GM21423 (cell line): ENCODE data around the gene CNP.
"Not testable (repeated sequence)": the region's sequence is repeated elsewhere in the genome, so short reads cannot be mapped to it uniquely, and the experiment has no call there.

Experiments
- ATAC-seq: cut with Tn5 transposase; IDR thresholded peaks from one replicate; pipeline ENCODE4 v1.9.1; 2021; ENCODE audit warnings: mild to moderate bottlenecking, moderate library complexity; ENCODE audit not compliant: unreplicated experiment

Gene CNP

DNA sequence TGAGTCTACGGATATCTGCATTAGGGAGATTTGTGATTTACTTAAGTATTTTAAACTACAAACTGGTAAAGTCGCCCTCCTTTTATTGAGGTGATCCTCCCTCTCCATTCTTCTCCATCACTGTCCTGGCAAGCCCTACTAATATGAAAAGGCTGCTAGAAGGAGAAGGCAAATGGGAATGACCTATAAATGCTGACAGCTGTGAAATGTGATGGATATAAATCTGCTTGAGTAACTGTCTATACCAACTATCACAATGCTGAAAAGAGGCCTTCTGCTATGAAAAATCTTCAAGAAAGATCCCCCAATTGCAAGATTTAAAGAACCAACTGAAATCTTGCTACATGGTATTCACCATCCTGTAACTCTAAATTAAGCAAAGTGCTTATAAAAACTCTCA is 35.1 kb downstream of the CNP start:
- ATAC-seq: no peak

GRCh38 chr17:42002175-42002791 is 35.7 kb downstream of the CNP start:
- no peak for ATAC-seq

DNA sequence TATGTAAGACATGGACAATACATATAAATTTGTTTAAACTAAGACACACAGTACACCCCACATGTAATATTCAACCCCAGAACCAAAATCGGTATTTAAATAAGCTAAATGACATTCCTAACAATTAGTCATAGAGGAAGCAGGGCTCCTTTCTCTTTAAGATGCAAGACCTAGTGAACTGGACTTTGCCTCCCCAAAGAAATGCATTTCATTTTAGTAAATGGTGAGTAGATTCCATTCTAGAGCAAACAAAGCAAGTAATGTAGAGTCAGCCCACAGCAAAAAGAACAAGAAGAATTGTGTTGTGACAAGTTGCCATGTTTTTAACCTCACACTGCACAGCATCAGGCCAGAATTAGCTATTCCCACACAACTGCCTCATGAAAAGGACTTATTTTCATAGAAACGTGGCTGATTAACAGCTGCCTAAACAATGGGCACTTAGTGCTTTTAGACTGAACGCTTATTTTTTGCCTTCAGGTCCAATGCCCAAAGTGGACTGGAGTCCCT is 36.3 kb downstream of the CNP start:
- ATAC-seq: no peak

DNA sequence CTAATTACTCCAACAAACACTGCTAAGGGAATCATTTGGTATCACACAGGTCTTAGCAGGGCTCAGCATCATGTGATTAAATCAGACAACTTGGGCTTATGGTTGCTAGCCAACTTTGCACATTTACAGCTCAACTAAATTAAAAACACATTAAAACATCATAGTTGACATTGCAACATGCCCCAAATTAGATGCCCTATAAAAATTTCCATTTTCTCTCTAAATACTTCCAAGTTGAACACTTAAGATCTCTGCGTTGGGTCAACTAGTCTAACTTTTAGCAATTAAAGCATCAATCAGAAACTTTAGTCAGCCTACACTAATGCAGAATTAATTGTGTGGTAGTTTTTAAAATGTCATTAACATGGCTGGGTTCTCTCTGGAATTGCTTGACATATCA is 38.6 kb downstream of the CNP start:
- ATAC-seq: no peak

DNA sequence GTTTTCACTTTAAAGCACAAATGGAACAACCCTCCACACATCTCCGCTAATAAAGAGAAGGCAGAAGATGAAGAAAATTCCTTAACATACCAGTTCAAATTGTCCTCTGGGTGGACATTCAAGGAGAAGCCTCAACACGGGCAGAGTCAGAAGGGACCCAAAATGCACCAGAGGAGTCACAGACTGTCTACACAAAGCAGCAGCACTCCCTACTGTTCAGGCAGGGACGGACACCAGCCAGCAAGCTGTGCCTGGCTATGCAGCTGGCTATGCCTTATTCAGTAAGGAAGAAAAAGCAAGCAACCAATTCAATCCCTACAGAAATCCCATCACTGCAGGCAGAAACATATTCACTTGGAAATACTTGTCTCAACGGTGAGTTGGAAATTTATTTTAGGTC is 42.6 kb downstream of the CNP start:
- no peak for ATAC-seq

DNA sequence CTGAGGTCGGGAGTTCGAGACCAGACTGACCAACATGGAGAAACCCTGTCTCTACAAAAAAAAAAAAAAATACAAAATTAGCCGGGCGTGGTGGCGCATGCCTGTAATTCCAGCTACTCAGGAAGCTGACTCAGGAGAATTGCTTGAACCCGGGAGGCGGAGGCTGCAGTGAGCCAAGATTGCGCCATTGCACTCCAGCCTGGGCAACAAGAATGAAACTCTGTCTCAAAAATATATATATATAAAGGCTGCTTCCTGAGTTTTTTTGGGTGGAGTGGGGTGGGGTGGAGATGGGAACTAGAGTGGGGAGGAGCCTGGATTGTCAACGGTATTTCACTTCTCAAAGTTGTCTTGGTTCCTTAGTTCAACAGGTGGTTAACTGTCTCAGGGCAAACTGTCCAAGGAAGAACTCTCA is 43.7 kb downstream of the CNP start:
- ATAC-seq: not testable (repeated sequence)

- no peak for ATAC-seq
Measured at GRCh38 chr17:42010898-42011516, 44.4 kb downstream of the CNP start.

GRCh38 chr17:42012363-42012762 is 45.8 kb downstream of the CNP start:
- not testable (repeated sequence) for ATAC-seq

DNA sequence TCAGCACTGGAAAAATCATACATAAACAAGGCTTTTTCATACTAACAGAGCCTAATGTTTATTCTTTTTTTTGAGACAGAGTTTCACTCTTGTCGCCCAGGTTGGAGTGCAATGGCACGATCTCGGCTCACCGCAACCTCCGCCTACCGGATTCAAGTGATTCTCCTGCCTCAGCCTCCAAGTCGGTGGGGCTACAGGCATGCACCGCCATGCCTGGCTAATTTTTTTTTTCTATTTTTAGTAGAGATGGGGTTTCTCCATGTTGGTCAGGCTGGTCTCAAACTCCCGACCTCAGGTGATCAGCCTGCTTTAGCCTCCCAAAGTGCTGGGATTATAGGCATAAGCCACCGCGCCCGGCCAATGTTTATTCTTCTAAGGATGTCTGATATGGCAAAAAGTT is 47.1 kb downstream of the CNP start:
- ATAC-seq: not testable (repeated sequence)

DNA sequence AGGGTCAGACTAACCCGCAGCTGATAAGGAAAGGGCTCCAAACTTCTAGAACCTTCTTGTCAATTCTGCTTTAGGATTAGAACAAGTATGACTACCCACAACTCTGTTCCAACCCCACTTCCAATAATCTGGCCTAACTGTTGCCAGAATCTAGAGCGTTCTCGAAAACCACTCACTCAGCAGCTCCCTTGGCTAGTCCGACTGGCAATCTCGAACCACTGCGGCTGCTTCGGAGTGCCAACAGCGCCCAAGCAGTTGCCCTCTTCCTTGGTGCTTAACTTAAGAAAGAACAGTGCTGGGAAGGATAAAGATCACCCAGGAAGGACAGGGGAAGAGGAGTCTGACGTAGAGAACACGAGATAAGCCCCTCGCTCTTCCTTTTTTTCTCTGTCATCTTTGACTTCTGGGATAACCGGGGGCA is 49.8 kb downstream of the CNP start:
- ATAC-seq: no peak

- peak; percentile 82 for ATAC-seq
Measured at GRCh38 chr17:42016941-42017865, 50.6 kb downstream of the CNP start, which contains the start of gene DNAJC7. TSS of gene DNAJC7 (minus strand) at chr17:42017439. CDS start at chr17:42017416, 23 bp downstream.

DNA sequence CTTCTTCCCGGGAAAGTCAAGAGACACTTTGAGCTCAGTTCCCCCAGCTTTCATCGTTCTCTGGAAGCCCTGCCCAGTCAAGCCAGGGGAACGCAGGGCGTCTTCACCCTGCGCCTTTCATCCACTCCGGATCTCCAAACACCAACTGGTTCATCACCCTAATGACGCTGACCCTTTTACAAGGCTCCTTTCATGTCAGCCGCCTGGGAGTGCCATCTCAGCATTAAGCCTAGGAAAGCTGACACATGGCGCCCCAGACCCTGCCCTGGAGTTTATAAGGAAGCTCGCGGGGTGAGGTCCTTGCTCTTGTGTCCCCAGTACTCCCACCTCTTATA is 51.2 kb downstream of the CNP start:
- no peak for ATAC-seq

DNA sequence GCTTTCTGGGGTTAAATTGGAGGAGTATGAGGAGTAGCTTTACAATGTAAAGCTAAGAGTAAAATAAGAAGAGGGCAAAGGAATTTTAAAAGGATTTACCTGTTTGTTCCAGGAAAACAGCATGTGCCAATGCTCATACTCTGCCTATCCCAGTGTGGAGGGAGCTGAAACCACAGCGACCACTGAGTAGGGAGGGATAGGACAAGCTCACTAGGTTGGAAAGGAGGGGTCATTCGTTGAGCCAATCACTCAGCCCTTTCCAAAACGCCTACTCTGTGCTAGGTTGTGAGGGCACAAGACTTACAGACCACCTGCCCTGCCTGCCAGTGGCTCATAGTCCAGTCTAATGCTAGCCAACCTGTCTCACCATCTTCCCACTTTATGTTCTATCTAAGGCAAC is 51.7 kb downstream of the CNP start:
- ATAC-seq: no peak

GRCh38 chr17:42018988-42019387 is 52.4 kb downstream of the CNP start:
- ATAC-seq: no peak

- ATAC-seq: peak; percentile 46
Measured at GRCh38 chr17:42019509-42020404, 53.2 kb downstream of the CNP start, which contains the start of gene NKIRAS2. TSS of gene NKIRAS2 (plus strand) at chr17:42020090. CDS start at chr17:42021578, 1,488 bp downstream.

DNA sequence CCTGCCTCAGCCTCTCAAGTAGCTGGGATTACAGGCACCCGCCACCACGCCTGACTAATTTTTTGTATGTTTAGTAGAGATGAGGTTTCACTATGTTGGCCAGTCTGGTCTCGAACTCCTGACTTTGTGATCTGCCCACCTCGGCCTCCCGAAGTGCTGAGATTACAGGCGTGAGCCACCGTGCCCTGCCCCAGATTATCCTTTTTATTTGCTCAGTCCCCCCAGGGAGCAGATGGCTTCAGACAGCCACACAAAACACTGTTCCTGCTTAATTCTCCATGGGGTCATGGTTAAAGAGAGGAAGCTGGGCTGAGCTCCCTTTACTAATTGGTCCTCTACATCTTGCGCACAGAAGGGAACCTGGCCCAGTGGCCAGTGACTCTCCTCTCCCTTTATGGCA is 54.2 kb downstream of the CNP start:
- ATAC-seq: not testable (repeated sequence)

- ATAC-seq: no peak
Measured at GRCh38 chr17:42023524-42024349, 57.1 kb downstream of the CNP start.

DNA sequence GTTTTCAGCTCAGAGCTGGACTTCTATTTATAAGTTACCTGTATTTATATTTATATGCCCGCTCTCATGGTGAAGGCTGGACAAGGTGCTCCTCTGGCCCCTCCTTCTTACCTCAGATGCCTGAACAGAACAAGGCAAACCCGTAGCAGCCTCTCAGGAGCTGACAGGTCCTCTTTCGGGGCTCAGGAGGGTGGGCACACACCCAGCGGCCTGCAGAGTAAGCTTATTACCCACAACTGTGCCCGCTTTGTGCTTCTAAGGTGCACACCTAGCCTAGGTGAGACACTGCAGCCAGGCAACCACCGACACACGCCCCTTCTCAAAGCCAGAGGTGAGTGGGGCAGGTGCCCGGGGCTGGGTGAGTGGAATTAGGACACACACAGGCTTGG is 58.6 kb downstream of the CNP start:
- ATAC-seq: no peak

DNA sequence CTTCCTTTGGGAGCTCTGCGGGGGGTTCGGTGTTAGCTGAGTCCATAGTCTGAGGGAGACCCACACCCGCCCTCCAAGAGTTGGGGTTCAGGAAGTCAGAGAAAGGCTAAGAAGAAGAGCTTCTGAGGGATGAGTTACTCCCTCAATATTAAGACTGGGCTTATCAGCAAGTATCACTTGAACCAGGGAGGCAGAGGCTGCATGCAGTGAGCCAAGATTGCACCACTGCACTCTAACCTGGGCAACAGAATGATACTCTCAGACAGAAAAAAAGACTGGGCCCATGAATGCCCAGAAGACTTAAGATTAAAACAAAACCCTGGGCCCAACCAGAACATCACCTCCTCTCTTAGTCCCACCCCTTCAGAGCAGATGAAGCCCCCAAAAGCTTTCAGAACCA is 59.3 kb downstream of the CNP start:
- no peak for ATAC-seq
